NCI-H510A treated with DMSO at 0.1 percent for 48 hours (cell line): ENCODE results near the gene OPTC.
"Not testable (repeated sequence)": the region's sequence is repeated elsewhere in the genome, so short reads cannot be mapped to it uniquely, and the experiment has no call there.

Experiments
- DNase-seq: peaks from one replicate; lab custom pipeline; 2025; lab: John Stamatoyannopoulos, UW

OPTC gene

GRCh38 chr1:203516906-203517305 is 23.0 kb downstream of the OPTC start:
- no peak for DNase-seq

- DNase-seq, result no peak
These were observed 23.6 kb downstream of the OPTC start for GRCh38 chr1:203517426-203518110.

GRCh38 chr1:203518139-203518538 is 24.2 kb downstream of the OPTC start:
- DNase-seq, result not testable (repeated sequence)

- DNase-seq, result no peak
These were observed 24.6 kb downstream of the OPTC start for GRCh38 chr1:203518541-203518940.

- no peak for DNase-seq
These were observed 25.3 kb downstream of the OPTC start for GRCh38 chr1:203519053-203519840.

- no peak for DNase-seq
These were observed 25.9 kb downstream of the OPTC start for GRCh38 chr1:203519896-203520295.

GRCh38 chr1:203520315-203520714 is 26.4 kb downstream of the OPTC start:
- DNase-seq, result no peak

GRCh38 chr1:203521074-203521794 is 27.3 kb downstream of the OPTC start:
- no peak for DNase-seq

- no peak for DNase-seq
These were observed 27.9 kb downstream of the OPTC start for GRCh38 chr1:203521812-203522211.

- DNase-seq, result no peak
These were observed 28.3 kb downstream of the OPTC start for GRCh38 chr1:203522237-203522636.

- no peak for DNase-seq
These were observed 29.7 kb downstream of the OPTC start for GRCh38 chr1:203523667-203524066.

- DNase-seq, result no peak
These were observed 30.2 kb downstream of the OPTC start for GRCh38 chr1:203524152-203524551.

- no peak for DNase-seq
These were observed 30.9 kb downstream of the OPTC start for GRCh38 chr1:203524824-203525223.

- no peak for DNase-seq
These were observed 31.7 kb downstream of the OPTC start for GRCh38 chr1:203525685-203526084.

GRCh38 chr1:203526130-203526529 is 32.2 kb downstream of the OPTC start:
- no peak for DNase-seq

- no peak for DNase-seq
These were observed 32.6 kb downstream of the OPTC start for GRCh38 chr1:203526572-203526971.

- no peak for DNase-seq
These were observed 33.1 kb downstream of the OPTC start for GRCh38 chr1:203527013-203527412.

- no peak for DNase-seq
These were observed 34.1 kb downstream of the OPTC start for GRCh38 chr1:203528063-203528462.

- DNase-seq, result no peak
These were observed 35.3 kb downstream of the OPTC start for GRCh38 chr1:203528976-203529835.

- no peak for DNase-seq
These were observed 37.1 kb downstream of the OPTC start for GRCh38 chr1:203531063-203531462.

GRCh38 chr1:203534012-203534411 is 40.1 kb downstream of the OPTC start:
- DNase-seq, result no peak

GRCh38 chr1:203534526-203534925 is 40.6 kb downstream of the OPTC start:
- no peak for DNase-seq
